Ascending aorta (tissue), 2 donors: ENCODE data around the gene SMOC1. TPM values are rescaled to one million over a fixed set of nuclear protein-coding genes. Genes with fewer than 3 reads are reported as not detected.
A peak's percentile ranks its signal among the peaks of the same experiment; 100 is the strongest.

Experiments used
- DNase-seq, 2 donors: peaks; one replicate each; pipeline ENCODE4 v3.0.0-alpha.2; 2019; ENCODE audit warnings: low spot score in 2 of 2
- H3K27ac ChIP-seq, 2 donors: fragments of 200-600 bp; sonication (generic); one replicate each; pipeline ENCODE4 v1.5.1; 2016 to 2017; ENCODE audit warnings: mild to moderate bottlenecking in 1 of 2
- H3K27me3 ChIP-seq: fragments of 200-600 bp; sonication (generic); one replicate; pipeline ENCODE4 v1.5.1; 2017
- H3K36me3 ChIP-seq, 2 donors: fragments of 200-600 bp; sonication (generic); one replicate each; pipeline ENCODE4 v1.5.1; 2016
- H3K4me1 ChIP-seq, 2 donors: fragments of 200-600 bp; sonication (generic); one replicate each; pipeline ENCODE4 v1.5.1; 2016 to 2017; ENCODE audit warnings: mild to moderate bottlenecking in 1 of 2
- H3K4me3 ChIP-seq, 2 donors: fragments of 200-600 bp; sonication (generic); one replicate each; pipeline ENCODE4 v1.5.1; 2016 to 2017; ENCODE audit warnings: mild to moderate bottlenecking in 1 of 2
- H3K9me3 ChIP-seq, 2 donors: fragments of 200-600 bp; sonication (generic); one replicate each; pipeline ENCODE4 v1.5.1; 2016
- intact Hi-C: fragments of 100-400 bp; cut with DNase I; formaldehyde crosslinking; loops from one replicate; pipeline ENCODE4 v1.15.1; 2023
- total RNA-seq: library from RNA; depleted of rRNA; stranded (reverse); fragments of >200 nt; gene quantifications from one replicate; pipeline ENCODE4 v1.1.0, GENCODE V29; 2016
- TF ChIP-seq, protein P1 (sequence below), 3 experiments: fragments of 200-600 bp in 2 of 3; fragments of 450-650 bp in 1 of 3; sonication (generic) in 2 of 3; IDR thresholded peaks; one replicate each; pipeline ENCODE4 v1.5.1; 2016 to 2019; ENCODE audit warnings: antibody characterized with exemption in 3 of 3, mild to moderate bottlenecking in 1 of 3, moderate library complexity in 1 of 3

The SMOC1 gene
- total RNA-seq, 1 donor from 2014 or later: 16.6 TPM

GRCh38 chr14:70011098-70011497 lies 131.9 kb downstream of the SMOC1 start:
- no peak overlapping the region for H3K27ac ChIP-seq
- intact Hi-C loops: no loop called here
- H3K9me3 ChIP-seq: no peaks in the 10 kb centered on the region
- H3K27me3 ChIP-seq: no peaks in the 10 kb centered on the region
- no peak for DNase-seq
- TF ChIP-seq, protein P1, sequence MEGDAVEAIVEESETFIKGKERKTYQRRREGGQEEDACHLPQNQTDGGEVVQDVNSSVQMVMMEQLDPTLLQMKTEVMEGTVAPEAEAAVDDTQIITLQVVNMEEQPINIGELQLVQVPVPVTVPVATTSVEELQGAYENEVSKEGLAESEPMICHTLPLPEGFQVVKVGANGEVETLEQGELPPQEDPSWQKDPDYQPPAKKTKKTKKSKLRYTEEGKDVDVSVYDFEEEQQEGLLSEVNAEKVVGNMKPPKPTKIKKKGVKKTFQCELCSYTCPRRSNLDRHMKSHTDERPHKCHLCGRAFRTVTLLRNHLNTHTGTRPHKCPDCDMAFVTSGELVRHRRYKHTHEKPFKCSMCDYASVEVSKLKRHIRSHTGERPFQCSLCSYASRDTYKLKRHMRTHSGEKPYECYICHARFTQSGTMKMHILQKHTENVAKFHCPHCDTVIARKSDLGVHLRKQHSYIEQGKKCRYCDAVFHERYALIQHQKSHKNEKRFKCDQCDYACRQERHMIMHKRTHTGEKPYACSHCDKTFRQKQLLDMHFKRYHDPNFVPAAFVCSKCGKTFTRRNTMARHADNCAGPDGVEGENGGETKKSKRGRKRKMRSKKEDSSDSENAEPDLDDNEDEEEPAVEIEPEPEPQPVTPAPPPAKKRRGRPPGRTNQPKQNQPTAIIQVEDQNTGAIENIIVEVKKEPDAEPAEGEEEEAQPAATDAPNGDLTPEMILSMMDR (IDR thresholded peaks at IDR 0.05): no peak
- no peak overlapping the region for H3K4me3 ChIP-seq
- no peaks in the 10 kb centered on the region for H3K4me1 ChIP-seq
- H3K36me3 ChIP-seq: no peaks in the 10 kb centered on the region

DNA sequence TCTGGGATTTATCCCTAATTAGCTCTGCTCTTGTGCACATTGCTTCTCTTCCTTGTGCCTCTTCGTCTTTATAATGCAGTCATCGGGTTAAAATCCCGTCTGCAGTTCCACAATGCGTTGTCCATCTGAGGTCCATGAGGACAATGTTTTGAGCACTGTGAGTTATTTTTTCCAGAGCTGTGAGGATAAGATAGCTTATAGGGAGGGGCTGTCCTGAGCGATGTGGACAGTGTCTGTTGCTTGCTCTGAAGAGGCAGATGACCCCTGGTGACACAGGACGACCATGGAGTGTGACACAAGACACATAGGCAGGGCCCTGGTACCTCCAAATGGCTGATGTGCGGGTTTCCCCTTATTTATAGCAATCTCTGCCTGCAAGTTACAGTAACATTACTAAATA lies 132.5 kb downstream of the SMOC1 start:
- Histone ChIP-seq H3K4me1 (no peaks in the 10 kb centered on the region), H3K36me3 (no peaks in the 10 kb centered on the region), H3K4me3 (no peak overlapping the region), H3K27me3 (no peaks in the 10 kb centered on the region), H3K27ac (no peak overlapping the region), H3K9me3 (no peaks in the 10 kb centered on the region)
- no peak for DNase-seq
- intact Hi-C loops: no loop called here
- TF ChIP-seq, protein P1 (IDR thresholded peaks at IDR 0.05): no peak

GRCh38 chr14:70013271-70013873 lies 134.2 kb downstream of the SMOC1 start:
- H3K4me3 ChIP-seq: no peak overlapping the region
- H3K27ac ChIP-seq: no peak overlapping the region
- no peak for DNase-seq
- no peaks in the 10 kb centered on the region for H3K36me3 ChIP-seq
- TF ChIP-seq, protein P1 (IDR thresholded peaks at IDR 0.05): peak in 2 of 3 experiments; percentile 11 to 16
- no peaks in the 10 kb centered on the region for H3K27me3 ChIP-seq
- no peaks in the 10 kb centered on the region for H3K4me1 ChIP-seq
- intact Hi-C loops: no loop called here
- no peaks in the 10 kb centered on the region for H3K9me3 ChIP-seq

DNA sequence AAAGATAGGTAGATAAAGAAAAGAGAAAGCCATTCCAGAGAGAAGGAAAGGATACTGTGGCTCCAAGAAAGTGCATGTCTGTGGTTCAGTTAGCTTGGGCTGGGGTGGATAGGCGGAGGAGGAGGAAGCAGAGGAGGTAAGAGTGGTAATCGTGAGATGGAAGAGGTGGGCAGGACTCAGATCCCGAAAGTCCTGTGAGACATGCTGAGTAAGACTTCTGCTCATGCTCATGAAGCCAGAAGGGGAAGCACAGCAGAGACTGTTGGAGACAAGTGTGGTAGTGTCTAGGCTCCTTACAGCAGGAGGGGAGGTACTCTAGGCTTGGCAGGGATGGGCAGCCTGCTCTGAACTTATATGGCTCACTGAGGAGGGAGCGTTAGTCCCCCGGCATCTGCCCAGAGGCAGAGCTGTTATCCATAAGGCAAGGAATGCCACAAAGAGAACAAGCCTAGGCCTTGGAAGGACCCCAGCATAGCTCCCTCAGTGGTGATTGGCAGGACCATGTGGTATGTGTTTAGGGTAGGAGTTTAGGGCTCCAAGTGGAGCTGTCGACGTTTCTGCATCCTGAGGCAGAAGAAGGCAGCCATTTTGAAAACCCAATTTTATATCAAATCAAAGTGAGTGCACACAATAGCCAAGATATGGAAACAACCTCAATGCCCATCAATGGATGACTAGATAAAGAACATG lies 135.3 kb downstream of the SMOC1 start:
- H3K4me3 ChIP-seq: no peak overlapping the region
- H3K9me3 ChIP-seq: no peaks in the 10 kb centered on the region
- no peaks in the 10 kb centered on the region for H3K27me3 ChIP-seq
- no peak overlapping the region for H3K27ac ChIP-seq
- intact Hi-C loops: no loop called here
- DNase-seq: no peak
- peaks cover 3 to 4% of the 10 kb centered on the region in 2 donors for H3K4me1 ChIP-seq
- no peaks in the 10 kb centered on the region for H3K36me3 ChIP-seq
- TF ChIP-seq, protein P1 (IDR thresholded peaks at IDR 0.05): no peak

GRCh38 chr14:70018230-70018629 lies 139.0 kb downstream of the SMOC1 start:
- Histone ChIP-seq H3K27me3 (no peaks in the 10 kb centered on the region), H3K4me3 (peak overlapping the region; percentile 42 to 56), H3K9me3 (no peaks in the 10 kb centered on the region), H3K27ac (no peak overlapping the region), H3K4me1 (peaks cover 3 to 4% of the 10 kb centered on the region in 2 donors), H3K36me3 (no peaks in the 10 kb centered on the region)
- TF ChIP-seq, protein P1 (IDR thresholded peaks at IDR 0.05): no peak
- DNase-seq: no peak
- intact Hi-C loops: no loop called here
